Sigmoid colon (tissue), 3 donors: ENCODE results near the gene METTL14.

Source experiments
- POLR2A ChIP-seq, 2 donors: fragments of 450-650 bp; IDR thresholded peaks; one replicate each; pipeline ENCODE4 v1.6.1; 2016; ENCODE audit warnings: antibody characterized with exemption in 2 of 2, mild to moderate bottlenecking in 2 of 2, moderate library complexity in 2 of 2
- TF ChIP-seq, protein P1 (sequence below), 4 experiments: fragments of 450-650 bp in 3 of 4; fragments of 200-600 bp in 1 of 4; IDR thresholded peaks; one replicate each; pipeline ENCODE4 v1.5.1; 2016 to 2019; ENCODE audit warnings: antibody characterized with exemption in 4 of 4, mild to moderate bottlenecking in 3 of 4, moderate library complexity in 2 of 4

DNA sequence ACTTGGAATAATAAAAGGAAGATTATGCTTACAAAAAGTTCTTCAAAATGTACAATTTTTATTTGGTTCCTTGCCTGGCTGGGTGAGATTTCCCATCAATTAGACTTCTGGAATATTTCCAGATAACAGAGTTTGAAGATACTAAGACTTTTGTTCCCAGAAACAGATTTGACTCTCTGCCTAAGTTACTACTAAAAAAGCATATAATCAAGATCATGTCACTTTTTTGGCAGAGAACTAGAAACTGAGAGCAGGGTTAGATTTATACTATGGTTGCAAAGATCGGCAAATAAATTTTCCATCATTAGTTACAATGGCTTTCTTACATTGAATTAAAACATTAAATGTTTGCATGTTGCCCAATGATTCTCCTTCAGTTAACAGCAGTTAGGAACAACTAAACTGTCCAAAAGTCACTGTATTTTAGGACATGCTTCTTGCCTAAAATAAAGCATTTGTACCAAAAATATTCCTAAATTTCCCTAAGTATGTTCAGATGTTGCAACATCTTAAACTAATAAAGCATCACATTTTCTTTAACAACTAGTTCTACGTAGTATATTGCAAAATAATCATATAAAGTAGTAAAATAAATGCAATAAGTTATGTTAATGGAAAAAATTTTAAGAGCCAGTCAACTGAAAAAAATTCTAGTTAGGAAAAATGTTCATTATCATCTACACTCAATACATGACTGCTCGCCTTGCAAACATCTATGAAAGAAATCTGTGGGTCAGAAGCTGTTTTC, 77.7 kb downstream of the METTL14 start:
- TF ChIP-seq, protein P1, sequence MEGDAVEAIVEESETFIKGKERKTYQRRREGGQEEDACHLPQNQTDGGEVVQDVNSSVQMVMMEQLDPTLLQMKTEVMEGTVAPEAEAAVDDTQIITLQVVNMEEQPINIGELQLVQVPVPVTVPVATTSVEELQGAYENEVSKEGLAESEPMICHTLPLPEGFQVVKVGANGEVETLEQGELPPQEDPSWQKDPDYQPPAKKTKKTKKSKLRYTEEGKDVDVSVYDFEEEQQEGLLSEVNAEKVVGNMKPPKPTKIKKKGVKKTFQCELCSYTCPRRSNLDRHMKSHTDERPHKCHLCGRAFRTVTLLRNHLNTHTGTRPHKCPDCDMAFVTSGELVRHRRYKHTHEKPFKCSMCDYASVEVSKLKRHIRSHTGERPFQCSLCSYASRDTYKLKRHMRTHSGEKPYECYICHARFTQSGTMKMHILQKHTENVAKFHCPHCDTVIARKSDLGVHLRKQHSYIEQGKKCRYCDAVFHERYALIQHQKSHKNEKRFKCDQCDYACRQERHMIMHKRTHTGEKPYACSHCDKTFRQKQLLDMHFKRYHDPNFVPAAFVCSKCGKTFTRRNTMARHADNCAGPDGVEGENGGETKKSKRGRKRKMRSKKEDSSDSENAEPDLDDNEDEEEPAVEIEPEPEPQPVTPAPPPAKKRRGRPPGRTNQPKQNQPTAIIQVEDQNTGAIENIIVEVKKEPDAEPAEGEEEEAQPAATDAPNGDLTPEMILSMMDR (IDR thresholded peaks at IDR 0.05): no peak
- TF ChIP-seq POLR2A (IDR thresholded peaks at IDR 0.05): no peak
